AG04450 (cell line): ENCODE results near the gene CPSF4. TPM values are rescaled to one million over a fixed set of nuclear protein-coding genes. Genes with fewer than 3 reads are reported as not detected.

ENCODE experiments used
- CTCF ChIA-PET: fragments of 300-600, 350-600 bp; formaldehyde crosslinking; extraction: SDS; loops from one replicate; lab custom pipeline; 2022; ENCODE audit warnings: antibody characterized with exemption, inconsistent platforms; lab: Charles Lee
- POLR2A ChIA-PET: fragments of 350-600 bp; formaldehyde crosslinking; extraction: SDS; loops from one replicate; lab custom pipeline; 2021; ENCODE audit warnings: antibody characterized with exemption, inconsistent platforms; lab: Yijun Ruan, JAX
- DNase-seq: peaks from one replicate; pipeline ENCODE4 v3.0.0-alpha.2; 2011; ENCODE audit warnings: low read depth, low spot score
- H3K27ac ChIP-seq: one replicate; pipeline ENCODE4 v1.5.1; 2012; ENCODE audit warnings: low read depth, low read length, control low read depth
- H3K27me3 ChIP-seq: one replicate; pipeline ENCODE4 v1.6.0; 2012; ENCODE audit warnings: low read length; ENCODE audit not compliant: control insufficient read depth, insufficient read depth
- H3K4me3 ChIP-seq: 2 replicates; pipeline ENCODE4 v1.5.1; 2011; ENCODE audit warnings: mild to moderate bottlenecking, low read depth, low read length, control low read depth
- H3K9me3 ChIP-seq: 2 replicates; pipeline ENCODE4 v1.5.1; 2012; ENCODE audit warnings: low read length; ENCODE audit not compliant: control insufficient read depth, insufficient read depth
- polyA plus RNA-seq: library from polyadenylated mRNA; depleted of rRNA; stranded (reverse); fragments of >200 nt; gene quantifications from 2 replicates; pipeline ENCODE4 v1.2.3, GENCODE V29; 2011
- TF ChIP-seq, protein P1 (sequence below): IDR thresholded peaks from 2 replicates; pipeline ENCODE4 v1.5.1; 2011; ENCODE audit warnings: low read depth, low read length, control low read depth, inconsistent platforms

Gene CPSF4
- polyA plus RNA-seq, 1 experiment: 27.6 TPM

DNA sequence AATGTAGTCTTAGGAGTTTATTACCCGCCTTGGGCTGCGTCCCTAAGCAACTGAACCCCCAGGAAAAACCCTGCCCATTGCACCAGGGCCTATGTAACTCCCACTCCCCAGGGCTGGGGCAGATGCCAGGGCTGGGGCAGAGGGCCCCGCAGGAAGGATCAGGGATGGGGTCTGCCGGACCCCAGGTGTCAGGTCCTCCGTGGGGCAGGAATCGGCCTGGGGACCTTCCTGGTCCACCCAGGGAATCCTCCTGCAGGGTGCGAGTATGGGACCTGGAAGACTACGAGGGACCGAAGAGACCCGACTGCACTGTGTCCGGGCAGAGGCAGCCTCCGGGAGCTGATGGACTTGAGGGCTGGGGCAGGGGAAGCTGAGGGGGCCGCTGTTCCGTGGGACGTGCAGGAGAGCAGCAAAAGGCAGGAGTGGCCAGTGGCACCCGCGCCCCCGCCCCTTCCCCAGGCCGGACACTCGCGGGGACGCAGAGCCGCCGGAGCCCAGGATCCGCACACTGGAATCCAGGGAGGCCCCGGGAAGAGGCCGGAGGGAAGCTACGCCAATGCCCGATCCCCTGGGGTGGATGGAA lies 29.7 kb downstream of the CPSF4 start:
- TF ChIP-seq, protein P1, sequence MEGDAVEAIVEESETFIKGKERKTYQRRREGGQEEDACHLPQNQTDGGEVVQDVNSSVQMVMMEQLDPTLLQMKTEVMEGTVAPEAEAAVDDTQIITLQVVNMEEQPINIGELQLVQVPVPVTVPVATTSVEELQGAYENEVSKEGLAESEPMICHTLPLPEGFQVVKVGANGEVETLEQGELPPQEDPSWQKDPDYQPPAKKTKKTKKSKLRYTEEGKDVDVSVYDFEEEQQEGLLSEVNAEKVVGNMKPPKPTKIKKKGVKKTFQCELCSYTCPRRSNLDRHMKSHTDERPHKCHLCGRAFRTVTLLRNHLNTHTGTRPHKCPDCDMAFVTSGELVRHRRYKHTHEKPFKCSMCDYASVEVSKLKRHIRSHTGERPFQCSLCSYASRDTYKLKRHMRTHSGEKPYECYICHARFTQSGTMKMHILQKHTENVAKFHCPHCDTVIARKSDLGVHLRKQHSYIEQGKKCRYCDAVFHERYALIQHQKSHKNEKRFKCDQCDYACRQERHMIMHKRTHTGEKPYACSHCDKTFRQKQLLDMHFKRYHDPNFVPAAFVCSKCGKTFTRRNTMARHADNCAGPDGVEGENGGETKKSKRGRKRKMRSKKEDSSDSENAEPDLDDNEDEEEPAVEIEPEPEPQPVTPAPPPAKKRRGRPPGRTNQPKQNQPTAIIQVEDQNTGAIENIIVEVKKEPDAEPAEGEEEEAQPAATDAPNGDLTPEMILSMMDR: no peak
- Histone ChIP-seq H3K27ac (no peak overlapping the region), H3K4me3 (no peak overlapping the region), H3K27me3 (no peaks in the 10 kb centered on the region), H3K9me3 (peaks cover 7% of the 10 kb centered on the region; the same call in 1 of the 2 replicates)
- CTCF ChIA-PET: no interaction called here
- POLR2A ChIA-PET: interaction anchor here (0.6 kb wide), 1 partner anchor 550 kb away, joined by 10 read pairs; no protein-coding TSS in a partner anchor
- DNase-seq: no peak

DNA sequence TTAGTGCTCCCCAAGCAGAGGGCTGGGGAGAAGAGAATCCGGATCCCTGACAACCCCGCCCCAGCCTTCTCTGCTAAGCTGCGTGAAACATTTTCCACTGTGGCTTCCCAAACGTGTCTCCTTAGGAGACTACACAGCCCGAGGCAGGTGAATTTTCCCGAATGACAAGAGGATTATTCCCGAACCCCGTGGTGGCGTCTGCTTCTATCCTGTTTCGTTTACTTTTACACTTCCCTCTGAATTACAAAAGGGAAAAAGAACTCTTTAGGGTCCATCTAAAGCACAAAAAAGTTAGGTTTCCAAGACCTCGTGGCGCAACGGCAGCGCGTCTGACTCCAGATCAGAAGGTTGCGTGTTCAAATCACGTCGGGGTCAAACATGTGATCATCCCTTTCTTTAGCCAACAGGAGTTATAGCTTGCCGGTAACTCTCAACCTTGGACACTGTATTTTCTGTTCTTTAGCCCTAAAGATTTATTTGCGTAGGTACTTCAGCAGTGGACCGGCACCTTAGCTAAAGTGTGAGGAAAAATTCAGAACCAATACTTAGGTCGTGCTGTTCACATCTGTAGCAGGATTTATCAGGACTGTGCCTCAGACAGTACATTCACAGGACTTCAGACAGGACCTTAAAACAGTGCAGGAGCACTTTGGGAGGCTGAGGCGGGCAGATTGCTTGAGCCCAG lies 30.8 kb downstream of the CPSF4 start:
- Histone ChIP-seq H3K9me3 (peaks cover 7% of the 10 kb centered on the region; the same call in 1 of the 2 replicates), H3K4me3 (no peak overlapping the region), H3K27me3 (no peaks in the 10 kb centered on the region), H3K27ac (no peak overlapping the region)
- ChIA-PET CTCF (no interaction called here), POLR2A (no interaction called here)
- TF ChIP-seq, protein P1: no peak
- DNase-seq: no peak

DNA sequence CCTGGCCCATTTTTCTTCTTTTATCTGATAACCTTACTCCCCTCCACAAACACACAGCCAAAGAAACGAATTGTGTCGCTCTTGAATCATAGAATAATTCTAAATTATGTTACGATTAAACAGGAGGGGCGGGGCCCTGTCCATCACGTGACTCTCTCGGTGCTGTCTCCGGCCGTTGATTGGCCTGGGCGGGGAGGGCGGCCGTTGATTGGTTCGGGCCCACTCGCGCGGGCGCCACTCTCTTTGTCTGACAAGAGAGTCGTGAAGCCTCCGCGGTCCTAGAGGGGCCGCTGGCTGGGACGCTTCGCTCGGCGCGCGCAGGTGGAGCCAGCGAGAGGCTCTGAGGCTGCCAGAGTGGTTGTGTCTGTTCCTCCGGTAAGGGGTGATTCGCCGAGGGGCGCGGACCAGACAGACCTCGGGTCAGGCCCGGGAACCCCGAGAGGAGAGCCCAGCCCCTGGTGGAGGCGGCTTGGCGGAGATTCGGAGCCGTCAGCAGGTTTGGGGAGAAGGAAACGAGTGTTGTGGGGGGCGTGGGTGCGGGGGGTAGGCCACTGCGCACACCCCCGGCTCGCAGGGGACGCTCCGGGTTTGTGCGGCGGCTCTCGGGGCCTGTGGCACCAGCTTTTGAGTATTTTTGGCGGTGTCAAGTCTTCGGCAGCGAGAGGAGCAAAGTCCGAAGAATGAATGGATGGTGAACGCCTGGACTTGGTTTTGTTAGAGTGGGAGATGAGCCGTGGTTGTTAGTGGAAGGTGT lies 34.0 kb downstream of the CPSF4 start, which contains the start of gene ZNF789:
ZNF789 (plus strand) TSS at position 330 of the 754 bp plus-strand sequence. CDS start 3,567 bp downstream, outside the sequence.
- CTCF ChIA-PET: interaction anchor here (1.0 kb wide), 1 partner anchor 7 kb away, joined by 3 read pairs; no protein-coding TSS in a partner anchor
- POLR2A ChIA-PET: interaction anchor here (0.6 to 1.7 kb wide), 4 partner anchors 27 to 86 kb away, joined by 3 to 7 read pairs (median 4); partner anchors contain the start of genes BUD31, PDAP1, ZNF394 and ZNF655
- Histone ChIP-seq H3K4me3 (peak within 1 kb of the TSS; percentile 93), H3K9me3 (peaks cover 5% of the 10 kb centered on the region; the same call in 1 of the 2 replicates), H3K27ac (peak within 1 kb of the TSS; percentile 83), H3K27me3 (no peaks in the 10 kb centered on the region)
- TF ChIP-seq, protein P1: no peak
- DNase-seq: peak; percentile 81

DNA sequence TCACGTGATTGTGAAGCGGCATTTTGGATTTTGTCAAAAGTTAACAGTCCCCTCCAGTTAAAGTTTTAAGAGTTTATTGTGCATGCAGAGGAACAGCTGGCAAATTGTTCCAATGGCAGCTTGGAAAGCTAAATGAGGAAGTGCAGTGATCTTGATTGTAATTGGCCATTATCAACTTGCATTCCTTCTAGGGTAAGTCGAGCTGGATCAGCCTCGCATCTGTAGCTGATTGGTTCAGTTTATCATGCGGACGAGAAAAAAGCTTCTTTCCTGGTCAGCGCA lies 34.5 kb downstream of the CPSF4 start:
- peak overlapping the region; percentile 75 for H3K27ac ChIP-seq
- ChIA-PET CTCF (interaction anchor here (0.6 to 1.1 kb wide), 3 partner anchors 8 to 27 kb away, joined by 3 to 5 read pairs (median 3); partner anchors contain the start of gene ZNF394), POLR2A (interaction anchor here (0.6 to 1.7 kb wide), 4 partner anchors 27 to 85 kb away, joined by 3 to 7 read pairs (median 4); partner anchors contain the start of genes BUD31, PDAP1, ZNF394 and ZNF655)
- peak; percentile 29 for DNase-seq
- no peaks in the 10 kb centered on the region for H3K27me3 ChIP-seq
- peak overlapping the region; percentile 93 for H3K4me3 ChIP-seq
- TF ChIP-seq, protein P1: no peak
- H3K9me3 ChIP-seq: peaks cover 4% of the 10 kb centered on the region; the same call in 1 of the 2 replicates
